ENCODE results near the gene MAIP1.

Gene MAIP1

DNA sequence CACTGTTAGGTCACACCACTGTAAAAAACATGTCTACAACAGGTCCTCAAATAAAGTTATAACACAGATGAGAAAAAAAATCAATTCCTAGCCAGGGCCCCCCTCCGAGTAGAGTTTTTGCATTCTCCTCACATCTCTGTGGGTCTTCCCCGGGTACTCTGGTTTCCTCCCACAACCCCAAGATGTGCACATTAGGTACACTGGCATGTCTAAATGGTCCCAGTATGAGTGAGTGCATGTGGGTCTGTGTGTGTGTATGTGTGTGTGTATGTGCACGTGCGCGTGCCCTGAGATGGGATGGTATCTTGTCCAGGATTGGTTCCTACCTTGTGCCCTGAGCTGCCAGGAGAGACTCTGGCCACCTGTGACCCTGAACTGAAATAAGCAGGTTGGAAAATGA lies 5.0 kb upstream of the MAIP1 start:
- Histone ChIP-seq H3K27ac (ENCODE audit: low read length) (no peak overlapping the region), H3K4me3 (ENCODE audit: low read length) (no peak overlapping the region), H3K9me2 (replicated peaks; ENCODE audit: insufficient read depth, low read length) (no peaks in the 10 kb centered on the region), H3K36me3 (replicated peaks; ENCODE audit: insufficient read depth, low read length) (no peaks in the 10 kb centered on the region), H2AFZ (ENCODE audit: low read length) (no peak overlapping the region), H3F3A (ENCODE audit: insufficient read depth, low read length) (no peaks in the 10 kb centered on the region), H3K4me2 (ENCODE audit: low read depth, low read length) (no peak overlapping the region), H3K27me3 (replicated peaks; ENCODE audit: insufficient read depth, low read length) (no peaks in the 10 kb centered on the region), H3K4me1 (ENCODE audit: low read length) (no peaks in the 10 kb centered on the region), H3K79me2 (ENCODE audit: low read length) (peaks cover 51% of the 10 kb centered on the region), H3K9ac (ENCODE audit: low read length) (no peak overlapping the region), H3K9me3 (replicated peaks; ENCODE audit: insufficient read depth, low read length) (no peaks in the 10 kb centered on the region), H4K20me1 (ENCODE audit: insufficient read depth, low read length) (no peaks in the 10 kb centered on the region)
- no peak for TF ChIP-seq EZH2phosphoT487 (IDR thresholded peaks at IDR 0.05; ENCODE audit: low read length)
- TF ChIP-seq, protein P1, sequence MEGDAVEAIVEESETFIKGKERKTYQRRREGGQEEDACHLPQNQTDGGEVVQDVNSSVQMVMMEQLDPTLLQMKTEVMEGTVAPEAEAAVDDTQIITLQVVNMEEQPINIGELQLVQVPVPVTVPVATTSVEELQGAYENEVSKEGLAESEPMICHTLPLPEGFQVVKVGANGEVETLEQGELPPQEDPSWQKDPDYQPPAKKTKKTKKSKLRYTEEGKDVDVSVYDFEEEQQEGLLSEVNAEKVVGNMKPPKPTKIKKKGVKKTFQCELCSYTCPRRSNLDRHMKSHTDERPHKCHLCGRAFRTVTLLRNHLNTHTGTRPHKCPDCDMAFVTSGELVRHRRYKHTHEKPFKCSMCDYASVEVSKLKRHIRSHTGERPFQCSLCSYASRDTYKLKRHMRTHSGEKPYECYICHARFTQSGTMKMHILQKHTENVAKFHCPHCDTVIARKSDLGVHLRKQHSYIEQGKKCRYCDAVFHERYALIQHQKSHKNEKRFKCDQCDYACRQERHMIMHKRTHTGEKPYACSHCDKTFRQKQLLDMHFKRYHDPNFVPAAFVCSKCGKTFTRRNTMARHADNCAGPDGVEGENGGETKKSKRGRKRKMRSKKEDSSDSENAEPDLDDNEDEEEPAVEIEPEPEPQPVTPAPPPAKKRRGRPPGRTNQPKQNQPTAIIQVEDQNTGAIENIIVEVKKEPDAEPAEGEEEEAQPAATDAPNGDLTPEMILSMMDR (IDR thresholded peaks at IDR 0.05; ENCODE audit: low read length) = no peak
- TF ChIP-seq EZH2 (optimal IDR thresholded peaks at IDR 0.05; ENCODE audit: low read depth, low read length) = no peak
- DNase-seq = no peak

DNA sequence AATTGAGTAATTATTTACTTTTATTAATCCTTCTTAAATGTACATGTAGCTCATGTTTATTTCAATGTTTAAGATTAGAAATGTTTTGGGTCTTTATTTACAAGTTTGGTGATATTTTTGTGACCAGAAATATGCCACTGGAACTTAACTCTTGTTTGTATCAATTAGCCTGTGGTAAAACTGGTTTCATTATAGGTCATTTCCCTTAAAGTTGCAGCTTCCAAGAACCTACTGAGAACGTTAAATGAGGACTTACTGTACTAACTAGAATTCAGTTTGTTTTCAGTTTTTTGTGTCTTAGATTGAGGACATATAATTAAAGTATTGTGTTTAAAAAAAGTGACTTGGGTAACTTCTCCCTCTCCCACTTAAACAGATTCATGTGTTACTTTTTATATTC lies 4.4 kb upstream of the MAIP1 start:
- Histone ChIP-seq H3K36me3 (replicated peaks; ENCODE audit: insufficient read depth, low read length) (no peaks in the 10 kb centered on the region), H3F3A (ENCODE audit: insufficient read depth, low read length) (no peaks in the 10 kb centered on the region), H3K79me2 (ENCODE audit: low read length) (peaks cover 57% of the 10 kb centered on the region), H3K9me3 (replicated peaks; ENCODE audit: insufficient read depth, low read length) (no peaks in the 10 kb centered on the region), H3K27me3 (replicated peaks; ENCODE audit: insufficient read depth, low read length) (no peaks in the 10 kb centered on the region), H3K4me2 (ENCODE audit: low read depth, low read length) (no peak overlapping the region), H3K4me3 (ENCODE audit: low read length) (no peak overlapping the region), H4K20me1 (ENCODE audit: insufficient read depth, low read length) (no peaks in the 10 kb centered on the region), H3K4me1 (ENCODE audit: low read length) (no peaks in the 10 kb centered on the region), H2AFZ (ENCODE audit: low read length) (no peak overlapping the region), H3K27ac (ENCODE audit: low read length) (no peak overlapping the region), H3K9ac (ENCODE audit: low read length) (no peak overlapping the region), H3K9me2 (replicated peaks; ENCODE audit: insufficient read depth, low read length) (no peaks in the 10 kb centered on the region)
- DNase-seq = no peak
- TF ChIP-seq, protein P1 (IDR thresholded peaks at IDR 0.05; ENCODE audit: low read length) = no peak
- TF ChIP-seq EZH2phosphoT487 (IDR thresholded peaks at IDR 0.05; ENCODE audit: low read length) (no peak), EZH2 (optimal IDR thresholded peaks at IDR 0.05; ENCODE audit: low read depth, low read length) (no peak)

DNA sequence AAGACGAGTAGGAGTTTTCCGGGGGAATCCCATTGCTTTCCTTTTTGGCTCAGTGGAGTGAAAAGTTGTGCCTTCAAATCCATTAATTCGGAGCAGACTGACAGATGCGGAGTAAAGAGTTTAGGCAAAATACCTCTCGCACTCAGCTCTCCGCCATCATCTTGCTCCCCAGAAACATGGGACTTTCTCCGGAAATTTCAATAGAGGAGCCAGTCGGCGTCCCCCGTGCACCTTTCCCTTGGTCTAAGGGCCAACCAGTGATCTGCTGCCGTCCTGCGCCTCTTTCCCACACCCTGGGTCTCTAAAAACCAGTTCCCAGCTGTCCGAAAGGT lies 409 bp upstream of the MAIP1 start:
- peak overlapping the region; percentile 84; the same call in 1 of the 2 replicates for H3K27ac ChIP-seq (ENCODE audit: low read length)
- TF ChIP-seq EZH2 (optimal IDR thresholded peaks at IDR 0.05; ENCODE audit: low read depth, low read length) (no peak), EZH2phosphoT487 (IDR thresholded peaks at IDR 0.05; ENCODE audit: low read length) (no peak)
- TF ChIP-seq, protein P1 (IDR thresholded peaks at IDR 0.05; ENCODE audit: low read length) = no peak
- H3K9me2 ChIP-seq (replicated peaks; ENCODE audit: insufficient read depth, low read length) = no peaks in the 10 kb centered on the region
- peak overlapping the region; percentile 66 for H2AFZ ChIP-seq (ENCODE audit: low read length)
- peak overlapping the region; percentile 73; the same call in 1 of the 2 replicates for H3K4me2 ChIP-seq (ENCODE audit: low read depth, low read length)
- H4K20me1 ChIP-seq (ENCODE audit: insufficient read depth, low read length) = no peaks in the 10 kb centered on the region
- H3K4me1 ChIP-seq (ENCODE audit: low read length) = peaks cover 5% of the 10 kb centered on the region; the same call in 1 of the 2 replicates
- no peaks in the 10 kb centered on the region for H3F3A ChIP-seq (ENCODE audit: insufficient read depth, low read length)
- no peak for DNase-seq
- peak overlapping the region; percentile 87 for H3K4me3 ChIP-seq (ENCODE audit: low read length)
- H3K27me3 ChIP-seq (replicated peaks; ENCODE audit: insufficient read depth, low read length) = no peaks in the 10 kb centered on the region
- H3K9me3 ChIP-seq (replicated peaks; ENCODE audit: insufficient read depth, low read length) = no peaks in the 10 kb centered on the region
- H3K9ac ChIP-seq (ENCODE audit: low read length) = peak overlapping the region; percentile 89
- peaks cover 4% of the 10 kb centered on the region; the same call in 1 of the 2 replicates for H3K36me3 ChIP-seq (replicated peaks; ENCODE audit: insufficient read depth, low read length)
- H3K79me2 ChIP-seq (ENCODE audit: low read length) = peaks cover 77% of the 10 kb centered on the region

Data from MM.1S (cell line).